Hepatocyte (in vitro differentiated cells): ENCODE results near the gene SLC35B3.

Source experiments
- EZH2 ChIP-seq: fragments of 200-600 bp; sonication (generic); IDR thresholded peaks from 2 replicates; pipeline ENCODE4 v1.6.1; 2016; ENCODE audit warnings: antibody characterized with exemption, mild to moderate bottlenecking, borderline replicate concordance
- TF ChIP-seq, protein P1 (sequence below): fragments of 200-600 bp; sonication (generic); IDR thresholded peaks from 2 replicates; pipeline ENCODE4 v1.5.1; 2016; ENCODE audit warnings: antibody characterized with exemption, mild to moderate bottlenecking; ENCODE audit not compliant: poor library complexity

DNA sequence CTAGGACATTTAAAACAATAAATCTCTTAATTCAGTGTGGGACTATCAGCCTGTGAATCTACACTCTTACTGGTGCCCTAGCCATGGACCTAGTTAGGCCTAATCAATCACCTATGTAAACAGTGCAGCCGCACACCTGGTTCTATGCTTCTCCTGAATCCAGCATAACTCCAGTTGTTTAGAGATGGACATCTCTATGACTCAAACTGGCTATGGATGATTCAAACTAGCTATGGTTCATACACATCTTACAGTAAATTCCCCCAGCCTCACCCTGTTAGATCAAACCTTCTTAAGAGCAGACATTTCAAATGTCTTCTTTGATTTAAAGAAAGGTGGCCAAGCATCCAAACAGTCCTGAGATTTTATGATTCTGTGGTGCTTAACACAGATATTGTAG, 34.7 kb downstream of the SLC35B3 start:
- TF ChIP-seq, protein P1, sequence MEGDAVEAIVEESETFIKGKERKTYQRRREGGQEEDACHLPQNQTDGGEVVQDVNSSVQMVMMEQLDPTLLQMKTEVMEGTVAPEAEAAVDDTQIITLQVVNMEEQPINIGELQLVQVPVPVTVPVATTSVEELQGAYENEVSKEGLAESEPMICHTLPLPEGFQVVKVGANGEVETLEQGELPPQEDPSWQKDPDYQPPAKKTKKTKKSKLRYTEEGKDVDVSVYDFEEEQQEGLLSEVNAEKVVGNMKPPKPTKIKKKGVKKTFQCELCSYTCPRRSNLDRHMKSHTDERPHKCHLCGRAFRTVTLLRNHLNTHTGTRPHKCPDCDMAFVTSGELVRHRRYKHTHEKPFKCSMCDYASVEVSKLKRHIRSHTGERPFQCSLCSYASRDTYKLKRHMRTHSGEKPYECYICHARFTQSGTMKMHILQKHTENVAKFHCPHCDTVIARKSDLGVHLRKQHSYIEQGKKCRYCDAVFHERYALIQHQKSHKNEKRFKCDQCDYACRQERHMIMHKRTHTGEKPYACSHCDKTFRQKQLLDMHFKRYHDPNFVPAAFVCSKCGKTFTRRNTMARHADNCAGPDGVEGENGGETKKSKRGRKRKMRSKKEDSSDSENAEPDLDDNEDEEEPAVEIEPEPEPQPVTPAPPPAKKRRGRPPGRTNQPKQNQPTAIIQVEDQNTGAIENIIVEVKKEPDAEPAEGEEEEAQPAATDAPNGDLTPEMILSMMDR: no peak
- no peak for TF ChIP-seq EZH2
